Stimulated activated CD4-positive, alpha-beta T cell treated with anti-CD3 and anti-CD28 coated beads, Interleukin-4, amount 100 ng/mL, for 4 hours (primary cell): ENCODE data around the gene CPNE7.
"Not testable (repeated sequence)": the region's sequence is repeated elsewhere in the genome, so short reads cannot be mapped to it uniquely, and the experiment has no call there.

Experiments used
- DNase-seq, 2 experiments: peaks; one replicate each; pipeline ENCODE4 v3.0.0-alpha.2; 2020

CPNE7 gene

DNA sequence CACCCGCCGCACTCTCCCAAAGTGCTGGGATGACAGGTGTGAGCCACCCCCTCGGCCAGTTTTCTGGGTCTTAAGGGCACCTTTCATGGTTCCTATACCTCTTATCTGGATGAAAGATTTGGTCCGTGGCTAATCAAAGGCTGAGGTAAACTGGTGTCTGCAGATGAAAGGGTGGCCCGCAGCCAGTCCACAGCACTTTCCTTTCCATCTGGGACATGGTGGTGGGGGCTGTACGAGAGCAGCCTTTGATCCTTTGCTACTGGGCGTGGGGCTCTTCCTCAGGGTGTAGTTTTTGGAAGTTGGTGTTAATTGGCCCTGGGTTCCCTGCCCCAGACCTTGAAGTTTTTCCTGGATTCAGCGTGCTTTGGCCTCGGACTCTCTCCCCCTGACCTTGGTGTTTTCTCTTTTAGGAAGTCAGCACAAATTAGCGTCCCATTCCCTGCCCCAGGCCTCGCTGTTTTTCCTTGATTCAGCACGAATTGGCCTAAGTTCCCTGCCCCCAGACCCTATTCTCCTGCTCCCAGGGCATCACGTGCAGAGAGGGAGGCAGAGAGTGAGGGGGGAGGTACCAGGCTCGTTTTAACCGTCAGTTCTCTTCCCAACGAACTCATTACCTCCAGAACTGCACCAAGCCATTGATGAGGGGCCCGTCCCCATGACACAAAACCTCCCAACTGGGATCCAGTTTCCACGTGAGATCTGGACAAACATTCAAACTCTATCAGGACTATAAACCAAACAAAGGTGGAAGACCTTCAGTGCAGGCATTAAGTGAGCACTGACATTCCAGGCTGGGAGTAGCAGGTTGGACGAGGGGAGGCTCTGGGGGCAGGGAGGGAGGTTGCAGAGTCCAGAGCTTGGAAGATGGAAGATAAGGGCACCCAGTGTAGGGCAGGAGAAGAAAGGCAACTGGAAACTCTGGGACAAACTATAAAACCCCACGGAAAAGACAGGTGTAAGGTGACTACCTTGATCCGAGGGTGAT, 49.5 kb downstream of the CPNE7 start:
- no peak for DNase-seq

- no peak for DNase-seq
Measured at GRCh38 chr16:89629827-89630610, 54.5 kb downstream of the CPNE7 start.

GRCh38 chr16:89633064-89633631, 57.6 kb downstream of the CPNE7 start:
- DNase-seq, result no peak

GRCh38 chr16:89634463-89635385, 59.2 kb downstream of the CPNE7 start:
- not testable (repeated sequence) for DNase-seq

- DNase-seq, result no peak
Measured at GRCh38 chr16:89636663-89637062, 61.1 kb downstream of the CPNE7 start.

DNA sequence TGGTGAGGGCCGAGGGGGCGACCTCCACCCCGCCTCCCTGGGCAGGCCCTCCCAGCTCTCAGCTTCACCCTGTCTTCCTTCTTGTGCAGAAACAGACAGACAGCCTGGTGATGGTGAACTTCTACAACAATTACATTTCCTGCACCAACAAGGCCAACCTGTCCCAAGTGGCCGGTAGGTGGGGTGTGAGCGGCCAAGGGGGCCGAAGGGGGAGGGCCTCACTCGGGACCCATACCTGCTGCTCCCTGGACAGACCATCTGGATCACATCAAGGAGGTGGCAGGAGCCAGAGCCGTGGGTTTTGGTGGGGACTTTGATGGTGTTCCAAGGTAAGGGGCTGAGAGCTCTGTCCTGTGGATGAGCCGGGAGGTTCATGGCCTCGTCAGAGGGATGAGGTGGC, 61.8 kb downstream of the CPNE7 start:
- DNase-seq, result no peak

- no peak for DNase-seq
Measured at GRCh38 chr16:89638455-89638854, 62.9 kb downstream of the CPNE7 start.

GRCh38 chr16:89639385-89639784, 63.8 kb downstream of the CPNE7 start:
- DNase-seq, result no peak

- DNase-seq, result no peak
Measured at GRCh38 chr16:89641458-89642119, 66.0 kb downstream of the CPNE7 start.

GRCh38 chr16:89642574-89642973, 67.0 kb downstream of the CPNE7 start:
- DNase-seq, result no peak

- no peak for DNase-seq
Measured at GRCh38 chr16:89643769-89644300, 68.3 kb downstream of the CPNE7 start.

- DNase-seq, result no peak
Measured at GRCh38 chr16:89645122-89645521, 69.6 kb downstream of the CPNE7 start.

- no peak for DNase-seq
Measured at GRCh38 chr16:89646270-89646669, 70.7 kb downstream of the CPNE7 start.
